GM12891 (cell line): Measurements from ENCODE around the gene STK32B.

Experiments used
- POLR2A ChIP-seq: IDR thresholded peaks from 2 replicates; pipeline ENCODE4 v1.6.1; 2011; ENCODE audit warnings: low read depth, low read length, control low read depth
- POLR2AphosphoS5 ChIP-seq: IDR thresholded peaks from 2 replicates; pipeline ENCODE4 v1.6.1; 2011; ENCODE audit warnings: low read depth, low read length, control low read depth
- POU2F2 ChIP-seq: IDR thresholded peaks from 2 replicates; pipeline ENCODE4 v1.6.1; 2011; ENCODE audit warnings: low read depth, mild to moderate bottlenecking, control low read depth, low read length, moderate library complexity
- TAF1 ChIP-seq: IDR thresholded peaks from 2 replicates; pipeline ENCODE4 v1.6.1; 2011; ENCODE audit warnings: low read depth, low read length, control low read depth

- TF ChIP-seq POLR2A (no peak), POLR2AphosphoS5 (no peak), POU2F2 (no peak), TAF1 (no peak)
Measured at GRCh38 chr4:5009796-5010195, 41.5 kb upstream of the STK32B start.
